Small intestine (tissue), 7 donors: ENCODE measurements around the gene CENPA. TPM values are rescaled to one million over a fixed set of nuclear protein-coding genes. Genes with fewer than 3 reads are reported as not detected.
"Not testable (repeated sequence)": the region's sequence is repeated elsewhere in the genome, so short reads cannot be mapped to it uniquely, and the experiment has no call there.

Experiments
- DNase-seq, 2 donors: peaks; one replicate each; pipeline versions ENCODE4 v3.0.0 to v3.0.0-alpha.2; 2013
- FAIRE-seq: peaks from 2 replicates; lab custom pipeline; 2012; peaks lifted over from hg19 to GRCh38; lab: Jason Lieb, UNC
- H3K27ac ChIP-seq, 3 donors: one replicate each; pipeline ENCODE4 v1.5.1; 2013; ENCODE audit warnings: low read length in 2 of 3, mild to moderate bottlenecking in 2 of 3, control low read depth in 1 of 3, inconsistent platforms in 1 of 3, low read depth in 1 of 3, moderate library complexity in 1 of 3
- H3K27me3 ChIP-seq, 3 donors: one replicate each; pipeline ENCODE4 v1.6.1; 2013; ENCODE audit warnings: low read length in 3 of 3, inconsistent platforms in 1 of 3; ENCODE audit not compliant: control insufficient read depth in 3 of 3, insufficient read depth in 3 of 3
- H3K36me3 ChIP-seq, 3 donors: one replicate each; pipeline ENCODE4 v1.6.1; 2013; ENCODE audit warnings: low read length in 3 of 3, inconsistent platforms in 1 of 3, low read depth in 1 of 3, mild to moderate bottlenecking in 1 of 3, moderate library complexity in 1 of 3; ENCODE audit not compliant: control insufficient read depth in 3 of 3, insufficient read depth in 2 of 3
- H3K4me1 ChIP-seq, 3 donors: one replicate each; pipeline ENCODE4 v1.6.1; 2013; ENCODE audit warnings: low read length in 2 of 3, inconsistent platforms in 1 of 3, low read depth in 1 of 3, mild to moderate bottlenecking in 1 of 3, moderate library complexity in 1 of 3; ENCODE audit not compliant: control insufficient read depth in 3 of 3, insufficient read depth in 2 of 3
- H3K4me3 ChIP-seq, 3 donors: one replicate each; pipeline ENCODE4 v1.5.1; 2013; ENCODE audit warnings: low read length in 3 of 3, control low read depth in 1 of 3, inconsistent platforms in 1 of 3, low read depth in 1 of 3, mild to moderate bottlenecking in 1 of 3, moderate library complexity in 1 of 3
- H3K9me3 ChIP-seq, 2 donors: one replicate each; pipeline ENCODE4 v1.6.1; 2013; ENCODE audit warnings: low read depth in 1 of 2, low read length in 1 of 2; ENCODE audit not compliant: control insufficient read depth in 2 of 2, insufficient read depth in 1 of 2
- WGBS, 3 donors: extraction: QIAGEN DNeasy Blood & Tissue Kit; methylation state at CpG; one replicate each; pipeline ENCODE4 v1.1.7; 2013; 5-methylcytosine and 5-hydroxymethylcytosine counted together
- polyA plus RNA-seq, 4 donors: library from polyadenylated mRNA; stranded (reverse) in 3 of 4; unstranded in 1 of 4; fragments of 200-250 nt in 3 of 4; fragments of 120-200 nt in 1 of 4; gene quantifications; one replicate each; pipeline versions ENCODE4 v1.2.1 to v1.2.3, GENCODE V29; 2013
- donor health status: healthy with polysubstance abuse.
- donor health status: control.
- donor health status: control.
- donor health status: Bipolar disorder and iron deficiency.
- donor health status: healthy.

CENPA gene
- polyA plus RNA-seq, 4 donors = 1.4 to 11.6 (median 3.2) TPM

- FAIRE-seq (no peak), DNase-seq (no peak)
- Histone ChIP-seq H3K9me3 (peaks cover 0 to 7% of the 10 kb centered on the region in 2 donors), H3K4me3 (no peak overlapping the region), H3K36me3 (no peaks in the 10 kb centered on the region), H3K4me1 (peaks cover 0 to 5% (median 0%) of the 10 kb centered on the region in 3 donors), H3K27me3 (peaks cover 0 to 2% (median 2%) of the 10 kb centered on the region in 3 donors), H3K27ac (no peak overlapping the region)
- WGBS, 3 donors = 76 to 86% (median 77%) methylated on average over 4 of the region's 4 CpGs
Measured at GRCh38 chr2:26754972-26755670, 30.7 kb upstream of the CENPA start.

GRCh38 chr2:26756337-26756736, 29.5 kb upstream of the CENPA start:
- no peak for DNase-seq
- Histone ChIP-seq H3K36me3 (no peaks in the 10 kb centered on the region), H3K4me1 (peaks cover 0 to 5% (median 0%) of the 10 kb centered on the region in 3 donors), H3K9me3 (peaks cover 0 to 5% of the 10 kb centered on the region in 2 donors), H3K27me3 (peaks cover 0 to 2% (median 2%) of the 10 kb centered on the region in 3 donors), H3K4me3 (no peak overlapping the region), H3K27ac (no peak overlapping the region)
- WGBS, 3 donors = 56 to 61% (median 61%) methylated on average over 5 of the region's 5 CpGs
- FAIRE-seq = no peak

DNA sequence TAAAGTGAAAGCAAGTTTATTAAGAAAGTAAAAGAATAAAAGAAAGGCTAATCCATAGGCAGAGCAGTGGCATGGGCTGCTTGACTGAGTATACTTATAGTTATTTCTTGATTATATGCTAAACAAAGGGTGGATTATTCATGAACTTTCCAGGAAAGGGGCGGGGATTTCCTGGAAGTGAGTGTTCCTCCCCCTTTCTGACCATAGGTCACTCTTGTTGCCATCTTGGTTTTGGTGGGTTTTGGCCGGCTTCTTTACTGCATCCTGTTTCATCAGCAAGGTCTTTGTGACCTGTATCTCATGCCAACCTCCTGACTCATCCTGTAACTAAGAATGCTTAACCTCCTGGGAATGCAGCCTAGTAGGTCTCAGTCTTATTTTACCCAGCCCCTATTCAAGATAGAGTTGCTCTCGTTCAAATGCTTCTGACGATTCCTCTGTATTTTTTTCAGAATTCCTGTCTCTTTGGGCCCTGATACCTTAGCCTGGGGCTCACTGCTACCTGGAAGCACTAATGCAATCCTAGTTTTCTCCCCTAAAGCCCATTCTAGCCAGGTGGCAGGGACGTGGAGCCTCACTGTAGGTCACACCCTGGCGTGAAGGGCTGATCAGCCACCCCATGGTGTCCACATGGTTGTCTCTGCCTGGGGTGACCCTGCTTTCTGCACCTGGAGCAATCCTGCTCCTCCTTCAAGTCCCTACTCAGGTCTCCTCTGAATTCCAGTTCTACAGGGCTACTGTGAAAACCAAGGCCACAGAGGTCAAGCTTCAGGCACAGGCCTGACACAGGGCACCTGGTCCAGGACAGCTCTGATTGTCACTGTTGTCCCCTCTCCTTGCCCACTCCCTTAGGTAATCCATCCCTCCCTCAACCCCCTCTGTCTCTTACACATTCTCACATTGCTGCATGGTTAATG, 27.7 kb upstream of the CENPA start:
- peak; percentile 38 to 46 for DNase-seq
- peak overlapping the region in 1 of 3 donors; percentile 56 for H3K27ac ChIP-seq
- WGBS, 3 donors = 66 to 69% (median 68%) methylated on average over 6 of the region's 6 CpGs
- H3K9me3 ChIP-seq = no peaks in the 10 kb centered on the region
- no peaks in the 10 kb centered on the region for H3K36me3 ChIP-seq
- H3K4me3 ChIP-seq = no peak overlapping the region
- H3K4me1 ChIP-seq = peaks cover 0 to 5% (median 0%) of the 10 kb centered on the region in 3 donors
- FAIRE-seq = no peak
- H3K27me3 ChIP-seq = peaks cover 0 to 4% (median 0%) of the 10 kb centered on the region in 3 donors

DNA sequence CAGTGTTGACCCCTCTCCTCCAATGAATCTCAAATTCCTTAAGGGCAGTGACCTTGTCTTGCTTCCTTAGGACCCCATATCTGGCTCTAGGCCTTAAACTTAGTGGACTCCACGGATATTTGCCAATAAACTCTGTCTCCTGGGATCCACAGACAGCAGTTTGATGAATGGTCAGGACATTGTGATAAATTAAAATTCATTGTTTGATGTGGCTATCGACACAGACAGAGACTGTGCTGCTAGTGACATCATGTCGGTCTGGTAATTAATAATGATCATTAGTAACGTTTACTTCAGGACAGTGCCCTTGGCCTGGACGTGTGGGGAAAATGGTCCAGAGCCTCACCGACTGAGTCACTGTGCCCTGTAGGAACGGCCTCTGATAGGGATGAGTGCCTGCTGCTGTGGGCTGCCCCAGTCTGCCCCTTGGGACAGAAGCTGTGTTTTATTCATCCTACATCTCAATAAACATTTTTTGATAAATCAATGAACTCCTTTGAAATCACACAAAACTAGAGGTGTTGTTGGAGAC, 27.0 kb upstream of the CENPA start:
- no peak for DNase-seq
- Histone ChIP-seq H3K27ac (no peak overlapping the region), H3K4me3 (no peak overlapping the region), H3K27me3 (peaks cover 0 to 7% (median 0%) of the 10 kb centered on the region in 3 donors), H3K4me1 (peaks cover 0 to 5% (median 0%) of the 10 kb centered on the region in 3 donors), H3K9me3 (no peaks in the 10 kb centered on the region), H3K36me3 (no peaks in the 10 kb centered on the region)
- 85 to 88% (median 87%) methylated on average over 7 of the region's 7 CpGs for WGBS, 3 donors
- no peak for FAIRE-seq

DNA sequence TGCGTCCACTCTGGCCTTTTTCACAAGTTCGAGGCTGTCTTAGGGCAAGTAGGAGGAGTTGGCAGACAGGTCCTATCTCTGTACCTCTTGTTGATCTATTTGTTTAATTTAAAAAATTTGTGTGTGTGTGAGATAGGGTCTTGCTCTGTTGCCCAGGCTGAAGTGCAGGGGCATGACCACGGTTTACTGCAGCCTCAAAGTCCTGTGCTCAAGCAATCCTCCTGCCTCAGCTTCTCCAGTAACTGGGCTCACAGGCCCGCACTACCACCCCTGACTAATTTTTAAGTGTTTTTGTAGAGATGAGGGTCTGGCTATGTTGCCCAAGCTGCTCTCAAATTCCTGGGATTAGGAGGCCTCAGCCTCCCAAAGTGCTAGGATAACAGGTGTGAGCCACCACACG, 26.0 kb upstream of the CENPA start:
- Histone ChIP-seq H3K27me3 (peaks cover 0 to 7% (median 0%) of the 10 kb centered on the region in 3 donors), H3K4me1 (peaks cover 0 to 5% (median 3%) of the 10 kb centered on the region in 3 donors), H3K27ac (no peak overlapping the region), H3K36me3 (no peaks in the 10 kb centered on the region), H3K4me3 (no peak overlapping the region), H3K9me3 (no peaks in the 10 kb centered on the region)
- FAIRE-seq (no peak), DNase-seq (no peak)
- 91 to 93% (median 92%) methylated on average over 5 of the region's 5 CpGs for WGBS, 3 donors

- H3K27ac ChIP-seq, H3K4me1 ChIP-seq, FAIRE-seq, DNase-seq, H3K9me3 ChIP-seq, H3K4me3 ChIP-seq, H3K36me3 ChIP-seq, H3K27me3 ChIP-seq: not testable (repeated sequence)
- WGBS, 3 donors = 75 to 79% (median 78%) methylated on average over 10 of the region's 10 CpGs
Measured at GRCh38 chr2:26760991-26761390, 24.9 kb upstream of the CENPA start.

- Histone ChIP-seq H3K36me3 (peaks cover 0 to 7% (median 0%) of the 10 kb centered on the region in 3 donors), H3K27me3 (peaks cover 0 to 5% (median 0%) of the 10 kb centered on the region in 3 donors), H3K4me1 (peaks cover 0 to 8% (median 5%) of the 10 kb centered on the region in 3 donors), H3K27ac (no peak overlapping the region), H3K4me3 (no peak overlapping the region), H3K9me3 (no peaks in the 10 kb centered on the region)
- no peak for FAIRE-seq
- DNase-seq = no peak
- 88 to 95% (median 94%) methylated on average over 10 of the region's 10 CpGs for WGBS, 3 donors
Measured at GRCh38 chr2:26763019-26763418, 22.8 kb upstream of the CENPA start.
